ENCODE data around the gene RPL28.

Gene RPL28

DNA sequence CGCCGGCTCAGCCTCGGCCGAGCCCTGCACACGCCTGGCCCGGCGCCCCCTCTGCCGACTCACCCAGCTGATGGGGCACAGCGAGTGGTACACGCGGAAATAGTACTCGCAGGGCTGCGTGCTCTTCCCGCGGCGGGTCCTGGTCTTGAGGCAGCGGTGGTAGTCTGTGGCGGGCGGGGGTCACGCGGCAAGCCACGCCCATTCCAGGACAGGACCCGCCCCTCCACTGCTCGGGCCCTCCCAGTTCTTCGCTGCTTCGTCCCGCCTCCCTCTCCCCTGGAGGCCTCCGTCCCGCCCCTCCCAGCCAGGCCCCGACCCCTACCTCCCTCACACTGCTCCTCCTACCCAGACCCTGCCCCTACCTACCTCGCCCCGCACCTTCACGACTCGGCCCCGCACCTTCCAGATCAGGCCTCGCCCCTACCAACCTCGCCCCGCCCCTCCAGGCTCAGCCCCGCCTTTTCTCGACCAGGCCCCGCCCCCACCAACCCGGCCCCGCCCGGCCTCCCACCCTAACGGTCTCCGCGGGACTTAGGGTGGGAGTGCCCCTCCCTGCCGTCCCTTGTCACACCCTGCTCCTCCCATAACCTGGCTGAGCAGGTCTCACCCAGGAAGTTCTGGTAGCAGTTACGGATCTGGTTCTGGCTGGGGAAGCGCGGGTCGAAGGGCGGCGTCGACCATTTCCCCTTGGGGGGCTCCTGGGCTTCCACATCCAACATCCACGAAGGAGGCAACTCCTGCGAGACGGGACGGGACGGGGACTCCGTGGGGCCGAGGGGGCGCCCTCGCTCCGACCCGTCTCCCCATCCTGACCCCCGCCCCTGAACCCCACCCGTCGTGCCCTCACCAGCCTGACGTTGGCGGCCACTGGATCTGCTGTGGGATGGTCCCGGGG is 31.7 kb upstream of the RPL28 start:
- peak; percentile 45 to 66 for DNase-seq

DNA sequence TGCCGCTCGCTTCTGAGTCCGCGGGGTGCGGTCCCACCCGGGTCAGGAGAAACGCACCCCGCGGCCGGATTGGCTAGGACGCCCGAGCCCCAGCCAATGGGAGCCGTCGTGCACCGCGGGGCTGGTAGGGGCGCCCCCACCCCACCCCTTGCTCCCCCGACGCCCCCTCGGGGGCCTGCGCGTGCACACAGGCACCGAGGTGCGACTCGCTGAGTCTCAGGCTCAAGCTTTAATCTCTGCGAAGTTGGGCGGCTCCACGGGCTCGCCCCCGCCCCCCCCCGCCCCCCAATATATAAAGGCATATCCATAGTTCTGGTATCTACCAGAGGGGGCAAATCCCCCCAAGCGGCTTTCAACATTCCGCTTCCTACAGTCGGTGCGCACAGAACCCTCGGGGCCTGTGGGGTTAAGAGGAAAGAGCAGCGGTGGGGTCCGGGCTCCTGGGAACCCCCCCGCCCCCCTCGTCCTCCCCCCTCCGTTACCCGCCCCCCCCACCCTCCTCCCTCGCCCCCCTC is 31.0 kb upstream of the RPL28 start, which contains the start of gene COX6B2:
COX6B2 (minus strand) TSS at position 22 of the 515 bp plus-strand sequence. CDS start 198 bp downstream, outside the sequence.
- no peak for DNase-seq

DNA sequence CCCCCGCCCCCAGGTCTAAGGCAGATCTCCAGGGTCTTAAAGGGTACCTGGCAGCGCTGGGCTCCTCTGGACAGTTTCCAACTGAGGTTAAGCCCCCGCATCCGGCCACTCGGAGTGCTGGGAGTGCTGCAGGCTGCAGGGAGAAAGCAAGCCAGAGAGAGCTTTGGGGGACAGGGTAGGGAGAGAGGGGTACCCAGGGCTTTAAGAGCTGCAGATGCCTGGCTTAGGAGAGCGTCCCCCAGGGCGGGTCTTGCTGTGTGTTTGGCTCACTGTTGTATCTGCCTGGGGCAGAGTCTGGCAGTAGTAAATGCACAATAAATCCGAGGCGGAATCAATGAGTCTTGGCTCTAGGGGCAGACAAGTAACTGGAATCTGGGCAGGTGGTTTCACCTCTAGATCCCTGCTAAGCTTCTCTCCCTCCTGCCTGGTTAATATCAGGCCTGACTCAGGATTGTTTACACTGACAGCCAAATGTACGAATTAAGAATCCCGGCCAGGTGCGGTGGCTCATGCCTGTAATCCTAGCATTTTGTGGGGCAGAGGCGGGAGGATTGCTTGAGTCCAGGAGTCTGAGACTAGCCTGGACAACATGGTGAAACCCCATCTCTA is 30.4 kb upstream of the RPL28 start:
- DNase-seq, result no peak

DNA sequence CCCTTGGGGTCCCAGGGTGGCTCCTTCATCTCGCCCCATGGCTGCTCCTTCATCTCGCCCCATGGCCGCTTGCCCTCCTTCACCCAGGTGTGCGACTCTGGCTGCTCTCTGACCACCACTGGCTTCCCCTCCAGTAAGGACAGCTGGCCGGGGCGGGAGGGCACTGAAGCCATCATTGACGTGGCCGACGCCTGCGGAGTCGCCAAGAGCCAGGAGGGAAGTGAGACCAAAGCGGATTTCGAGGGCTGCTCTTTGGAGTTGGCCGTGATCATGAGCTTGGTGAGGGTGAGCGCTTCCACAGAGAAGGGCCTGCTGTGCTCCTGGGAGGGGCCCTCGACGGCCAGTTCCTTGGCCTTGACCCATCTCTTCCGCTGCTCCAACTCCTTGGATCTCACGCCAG is 27.2 kb upstream of the RPL28 start:
- DNase-seq, result no peak

DNA sequence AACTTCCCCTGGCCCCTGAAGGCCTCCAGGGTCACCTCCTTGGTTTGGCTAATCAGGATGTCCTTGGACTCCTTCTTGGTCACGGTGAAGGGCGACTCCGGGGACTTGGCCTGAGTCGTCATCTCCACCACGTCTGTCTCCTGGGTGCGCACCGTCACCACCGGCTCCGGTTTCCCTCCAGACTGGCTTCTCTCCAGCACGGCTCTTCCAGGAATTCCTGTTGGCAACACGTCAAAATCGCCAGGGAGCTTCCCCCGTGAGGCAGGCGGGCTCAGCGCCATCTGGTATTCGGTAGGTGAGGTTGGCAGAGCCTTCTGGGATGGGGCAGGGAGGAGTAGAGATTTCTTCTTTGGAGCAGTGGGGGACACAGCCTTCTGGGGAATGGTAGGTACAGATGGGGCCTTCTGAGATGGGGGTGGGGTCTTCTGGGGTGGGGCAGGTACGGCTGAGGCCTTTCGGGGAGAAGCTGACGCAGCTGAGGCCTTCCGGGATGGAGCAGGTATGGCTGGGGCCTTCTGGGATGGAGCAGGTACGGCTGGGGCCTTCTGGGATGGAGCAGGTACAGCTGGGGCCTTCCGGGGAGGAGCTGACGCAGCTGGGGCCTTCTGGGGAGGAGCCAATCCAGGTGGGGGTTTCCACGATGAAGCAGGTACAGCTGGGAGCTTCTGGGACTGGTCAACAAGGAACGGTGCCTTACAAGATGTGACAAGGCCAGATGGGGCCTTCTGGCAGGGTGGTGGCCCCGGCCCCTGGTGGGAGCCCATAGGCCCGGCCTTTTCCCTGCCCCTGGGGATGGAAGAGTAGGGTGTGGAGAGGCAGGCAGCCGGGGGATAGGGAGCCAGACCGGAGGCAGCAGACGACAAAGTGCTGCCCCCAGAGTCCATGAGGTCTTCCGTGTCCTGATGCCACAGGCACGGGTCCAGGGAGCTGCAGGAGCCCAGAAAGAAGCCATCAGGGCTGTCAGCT is 26.5 kb upstream of the RPL28 start:
- no peak for DNase-seq

DNA sequence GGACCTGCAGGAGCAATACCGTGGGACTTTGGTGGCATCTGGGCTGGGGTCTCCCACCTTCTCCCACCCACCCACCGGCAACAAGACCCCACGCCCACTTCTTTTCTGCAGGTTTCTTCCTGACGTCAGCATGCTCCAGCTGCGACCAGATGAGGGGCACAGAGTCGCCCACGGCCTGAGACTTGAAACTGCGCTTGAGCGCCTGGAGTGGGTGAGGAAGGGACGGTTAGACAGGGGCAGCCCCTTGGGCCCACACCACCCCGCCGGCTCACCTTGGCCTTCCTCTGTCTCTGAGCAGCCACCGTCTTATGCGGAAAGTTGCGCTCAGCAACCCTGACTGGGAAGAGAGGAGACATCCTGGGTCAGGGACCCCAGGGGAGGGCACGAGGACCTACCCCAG is 24.8 kb upstream of the RPL28 start:
- no peak for DNase-seq

DNA sequence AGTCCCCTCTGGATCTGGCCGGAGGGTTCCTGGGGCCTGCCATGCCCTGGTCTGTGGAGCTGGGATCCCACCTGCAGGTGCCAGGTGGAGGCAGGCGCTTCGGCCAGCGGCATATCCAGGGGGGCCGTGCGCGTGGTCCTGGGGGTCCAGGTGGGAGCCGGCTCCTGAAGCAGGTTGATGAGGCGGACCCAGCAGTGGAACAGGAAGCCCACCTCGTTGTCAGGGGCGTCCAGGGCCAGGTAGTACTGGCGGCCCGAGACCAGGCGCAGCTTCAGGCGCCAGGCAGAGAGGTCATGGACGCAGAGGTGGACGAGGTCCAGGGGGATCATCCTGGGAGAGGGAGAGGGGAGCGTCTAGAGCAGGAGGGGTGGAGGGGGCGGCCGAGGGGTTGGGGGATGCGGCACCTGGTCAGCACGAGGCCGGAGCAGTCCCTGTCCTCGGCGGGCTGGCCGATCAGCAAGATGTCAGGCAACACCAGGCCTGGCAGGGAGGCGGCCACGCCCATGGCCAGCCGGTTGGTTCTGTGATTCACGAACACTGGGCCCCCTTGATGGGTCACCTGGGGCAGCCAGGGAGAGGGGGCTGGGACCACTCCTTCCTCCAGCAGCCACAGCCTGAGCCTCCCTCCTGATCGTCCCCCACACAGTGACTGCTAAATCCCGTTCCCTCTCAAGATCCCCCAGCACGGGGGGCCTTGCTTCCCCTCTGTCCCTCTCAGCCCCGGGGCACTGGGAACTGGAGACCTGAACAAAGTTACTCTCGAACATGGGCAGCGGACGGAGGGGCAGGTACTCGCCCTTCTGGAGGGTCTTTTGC is 23.4 kb upstream of the RPL28 start:
- DNase-seq, result no peak

DNA sequence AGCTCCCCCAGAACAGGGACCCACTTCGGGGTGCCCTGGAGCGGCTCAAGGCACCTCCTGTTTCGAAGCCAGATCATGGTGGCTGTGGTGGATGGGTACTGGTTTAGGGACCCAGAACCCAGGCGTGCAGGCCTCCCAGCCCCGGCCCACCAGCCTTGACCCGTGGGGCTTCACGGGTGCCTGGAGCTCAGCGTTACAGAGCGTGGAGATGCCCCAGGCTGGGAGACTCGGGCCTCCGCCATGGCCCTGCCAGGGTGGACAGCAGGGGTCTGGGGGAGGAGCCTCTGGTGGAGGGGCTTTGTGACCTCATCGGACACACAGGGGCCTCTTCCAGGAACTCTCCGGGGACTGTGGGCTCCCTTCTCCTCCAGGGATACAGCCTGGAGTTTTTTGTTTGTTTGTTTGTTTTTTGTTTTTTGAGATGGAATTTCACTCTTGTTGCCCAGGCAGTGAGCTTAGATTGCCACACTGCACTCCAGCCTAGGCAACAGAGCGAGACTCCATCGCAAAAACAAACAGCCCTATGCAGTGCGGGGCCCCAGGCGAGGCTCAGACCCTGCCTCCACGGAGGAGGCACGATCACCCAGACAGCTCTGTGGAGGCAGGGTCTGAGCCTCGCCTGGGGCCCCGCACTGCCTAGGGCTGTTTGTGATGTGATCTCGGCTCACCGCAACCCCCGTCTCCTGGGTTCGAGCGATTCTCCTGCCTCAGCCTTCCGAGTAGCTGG is 22.6 kb upstream of the RPL28 start, which contains the start of gene GARIN5B:
GARIN5B (minus strand) TSS at position 271 of the 727 bp plus-strand sequence; CDS start at position 77, 194 bp downstream.
- DNase-seq, result no peak

DNA sequence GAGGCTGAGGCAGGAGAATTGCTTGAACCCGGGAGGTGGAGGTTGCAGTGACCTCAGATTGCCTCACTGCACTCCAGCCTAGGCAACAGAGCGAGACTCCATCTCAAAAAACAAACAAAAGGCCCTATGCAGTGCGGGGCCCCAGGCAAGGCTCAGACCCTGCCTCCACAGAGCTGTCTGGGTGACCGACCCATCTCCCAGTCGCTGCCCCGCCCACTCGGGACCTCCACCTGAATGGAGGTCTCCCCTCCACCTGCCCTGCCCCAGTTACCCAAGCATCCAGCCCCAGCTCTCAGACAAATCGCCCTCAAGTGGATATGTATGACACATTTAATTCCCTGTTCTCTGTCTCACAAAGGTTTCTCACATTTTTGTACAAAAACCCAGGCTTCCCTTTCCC is 20.5 kb upstream of the RPL28 start:
- DNase-seq, result no peak

DNA sequence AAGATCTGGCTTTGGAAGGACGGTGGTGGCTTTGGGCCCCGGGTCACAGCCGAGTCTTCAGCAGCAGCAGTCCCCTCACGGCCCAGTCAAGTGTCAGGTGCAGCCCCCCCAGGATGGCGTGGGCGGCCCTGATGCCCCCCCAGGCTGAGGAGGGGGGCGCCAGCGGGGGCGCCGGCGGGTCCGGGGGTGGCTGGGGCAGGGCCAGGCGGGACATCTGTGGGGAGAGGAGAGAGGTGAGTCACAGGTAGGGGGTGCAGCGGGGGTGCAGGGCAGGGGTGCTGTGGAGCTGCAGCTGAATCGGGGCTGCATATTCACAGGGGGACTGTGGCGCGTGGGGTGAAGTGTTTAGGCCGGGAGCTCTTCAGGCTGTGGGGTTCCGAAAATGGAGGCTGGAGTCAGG is 19.8 kb upstream of the RPL28 start:
- no peak for DNase-seq

DNA sequence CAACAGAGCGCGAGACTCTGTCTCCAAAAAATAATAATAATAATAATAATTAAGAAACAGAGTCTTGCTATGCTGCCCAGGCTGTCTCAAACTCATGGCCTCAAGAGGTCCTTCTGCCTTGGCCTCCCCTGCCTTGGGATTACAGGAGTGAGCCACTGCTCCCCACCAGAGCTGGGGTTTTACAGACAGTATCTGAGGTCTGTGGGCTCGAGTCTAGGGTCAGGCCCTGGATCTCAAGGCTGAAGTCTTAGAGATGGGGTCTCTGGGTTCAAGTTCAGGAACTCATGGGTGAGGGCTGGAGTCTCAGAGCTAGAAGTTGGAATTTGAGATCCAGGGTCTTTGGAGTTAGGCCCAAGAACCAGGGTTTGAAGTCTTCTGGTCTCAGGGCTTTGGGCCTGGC is 18.9 kb upstream of the RPL28 start:
- no peak for DNase-seq

DNA sequence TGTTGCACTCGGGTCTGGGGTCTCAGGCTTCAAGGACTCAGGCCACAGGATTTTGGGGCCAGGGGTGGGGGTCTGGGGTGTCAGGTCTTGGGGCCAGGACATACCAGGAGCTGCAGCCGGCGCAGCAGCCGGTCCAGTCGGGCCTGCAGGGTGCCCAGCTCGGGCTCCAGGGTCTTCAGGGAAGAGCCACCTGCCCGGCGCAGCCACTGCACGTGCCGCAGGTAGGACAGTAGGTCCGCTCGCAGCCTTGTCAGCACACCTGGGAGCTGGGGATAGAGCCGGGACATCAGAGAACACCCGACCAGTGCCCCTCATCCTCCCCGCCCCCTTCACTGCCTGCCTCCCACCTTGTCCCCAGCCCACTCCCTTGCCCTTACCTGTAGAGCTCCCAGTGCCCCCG is 17.6 kb upstream of the RPL28 start:
- DNase-seq, result no peak

DNA sequence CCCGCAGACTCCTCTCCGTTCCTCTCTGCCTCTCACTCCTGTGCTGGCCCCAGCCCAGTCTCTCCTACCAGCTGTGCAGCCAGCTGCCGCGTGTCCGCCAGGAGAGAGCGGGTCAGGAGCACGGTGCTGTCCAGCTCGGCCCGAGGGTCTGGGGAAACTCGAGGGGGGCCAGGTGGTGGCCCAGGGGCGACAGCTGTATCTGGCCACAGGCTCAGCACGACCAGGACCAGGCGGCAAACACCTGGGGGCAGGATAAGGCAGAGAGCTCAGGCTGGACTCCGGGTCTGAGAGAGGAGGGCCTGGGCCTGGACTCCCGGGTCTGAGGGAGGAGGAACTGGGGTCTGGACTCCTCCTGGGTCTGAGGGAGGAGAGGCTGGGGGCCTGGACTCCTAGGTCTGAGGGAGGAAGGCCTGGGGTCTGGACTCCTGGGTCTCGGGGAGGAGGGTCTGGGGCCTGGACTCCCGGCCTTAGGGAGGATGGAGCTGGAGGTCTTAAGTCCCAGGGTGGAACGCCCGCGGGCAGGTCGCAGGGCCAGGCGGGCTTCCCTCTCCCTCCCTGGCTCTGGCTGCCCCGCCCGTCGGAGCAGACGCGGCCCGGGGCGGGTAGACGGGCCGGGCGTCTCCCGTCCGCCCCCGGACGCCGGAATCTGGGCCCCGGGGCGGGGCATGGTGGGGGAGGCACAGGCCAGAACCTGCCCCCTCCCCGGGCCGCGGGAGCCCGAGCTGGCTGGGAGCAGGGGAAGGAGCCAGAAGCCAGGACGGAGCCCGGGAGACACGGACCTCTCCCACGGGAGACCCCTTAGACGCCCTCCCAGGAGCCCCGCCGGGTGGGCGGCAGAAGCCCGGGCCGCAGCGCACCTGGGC is 16.8 kb upstream of the RPL28 start:
- no peak for DNase-seq

DNA sequence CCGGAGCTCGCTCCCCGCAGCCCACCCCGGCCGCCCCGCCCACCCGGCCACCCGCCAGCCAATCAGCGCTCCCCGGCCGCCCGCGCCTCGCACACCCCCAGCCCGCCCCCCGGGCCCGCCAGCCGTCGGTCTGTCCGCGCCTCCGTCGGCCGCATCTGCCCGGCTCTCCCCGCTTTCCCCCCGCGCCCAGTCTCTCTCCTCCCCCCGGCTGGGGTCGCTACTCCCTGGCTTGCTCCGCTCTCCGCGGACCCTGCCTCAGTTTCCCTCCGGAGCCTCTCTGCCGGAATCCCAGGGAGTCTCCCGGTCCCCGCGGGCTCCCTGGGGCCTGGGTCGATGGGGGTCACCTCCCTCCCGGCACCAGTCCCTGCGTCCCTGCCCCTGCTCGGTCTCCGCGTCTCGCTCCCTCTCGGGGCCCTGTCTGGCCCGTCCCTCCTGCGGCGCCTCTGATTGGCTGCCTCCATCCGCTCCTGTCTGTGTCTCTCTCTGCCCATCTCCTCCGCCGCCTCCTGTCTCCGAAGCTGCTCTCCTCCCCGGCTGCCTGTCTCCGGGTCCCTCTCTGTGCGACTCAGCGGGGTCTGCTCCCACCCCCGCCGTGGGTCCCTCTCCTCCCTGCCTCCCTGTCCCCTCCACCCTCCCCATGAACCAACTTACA is 16.0 kb upstream of the RPL28 start:
- no peak for DNase-seq

DNA sequence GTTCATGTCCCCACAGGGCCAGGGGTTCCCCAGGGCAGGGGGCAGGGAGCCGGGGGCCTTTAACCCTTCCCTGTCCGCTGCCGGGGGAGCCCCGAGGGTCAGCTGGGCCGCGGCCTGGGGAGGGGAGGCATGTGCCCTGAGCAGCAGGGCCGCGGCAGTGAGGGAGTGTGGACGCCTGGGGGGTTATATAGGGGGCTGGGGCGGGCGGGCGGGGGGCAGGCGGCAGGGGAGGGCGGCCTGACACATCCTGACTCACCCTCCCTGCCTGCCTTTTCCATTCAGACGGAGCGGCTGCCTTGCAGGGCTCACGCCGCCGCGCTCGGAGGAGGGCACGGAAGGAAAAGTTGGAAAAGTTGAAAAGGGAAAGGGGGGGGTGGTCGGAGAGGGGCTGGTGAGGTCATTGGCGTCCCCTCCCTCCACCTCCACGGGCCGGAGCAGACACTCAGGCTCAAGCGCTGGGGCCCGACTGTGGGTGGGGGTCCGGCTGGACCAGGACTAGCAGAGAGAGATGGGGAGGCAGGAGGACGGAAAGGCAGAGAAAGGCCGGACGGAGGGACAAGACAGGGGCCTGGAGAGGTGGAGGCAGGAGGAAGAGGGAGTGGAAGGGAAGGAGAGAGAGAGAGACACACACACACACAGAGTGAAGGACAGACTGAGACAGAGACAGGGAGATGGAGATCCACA is 15.3 kb upstream of the RPL28 start, which contains the start of gene IL11:
IL11 (minus strand) TSS at position 159 of the 684 bp plus-strand sequence; CDS start at position 6, 153 bp downstream.
- DNase-seq, result no peak

DNA sequence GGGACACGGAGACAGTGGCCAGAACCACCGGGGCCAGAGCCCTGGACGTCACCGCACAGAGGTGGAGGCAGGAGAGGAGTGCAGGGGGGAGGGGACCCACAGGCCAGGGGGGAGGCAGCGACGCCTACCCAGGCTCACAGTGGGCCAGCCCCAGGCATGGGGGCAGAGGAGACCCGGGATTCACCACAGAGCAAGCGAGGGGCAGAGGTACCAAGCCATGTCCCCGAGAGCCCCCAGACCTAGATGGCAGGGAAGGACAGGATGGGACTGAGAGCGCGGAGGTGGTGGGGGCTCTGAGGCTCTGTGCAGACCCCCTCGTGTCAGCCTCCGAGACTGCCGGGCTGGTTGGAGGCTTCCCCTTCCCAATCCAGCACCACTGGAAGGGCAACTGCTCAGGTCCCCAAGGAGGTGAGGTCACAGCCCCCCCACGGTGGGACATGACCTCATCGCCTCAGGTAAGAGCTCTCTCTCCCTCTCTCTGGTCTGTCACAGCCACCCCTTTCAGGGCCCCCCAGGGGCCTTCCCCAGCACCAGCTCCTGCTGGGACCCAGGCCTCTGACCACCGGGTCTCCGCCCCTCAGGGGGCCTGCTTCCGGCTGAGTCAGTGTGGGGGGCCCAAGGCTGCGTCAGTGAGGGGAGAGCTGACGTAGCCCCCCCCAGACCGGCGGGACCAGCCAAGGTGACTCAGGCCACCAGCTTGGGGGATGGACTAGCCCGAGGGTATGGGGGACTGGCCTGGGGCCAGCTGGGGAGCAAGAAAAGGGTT is 13.2 kb upstream of the RPL28 start:
- no peak for DNase-seq

DNA sequence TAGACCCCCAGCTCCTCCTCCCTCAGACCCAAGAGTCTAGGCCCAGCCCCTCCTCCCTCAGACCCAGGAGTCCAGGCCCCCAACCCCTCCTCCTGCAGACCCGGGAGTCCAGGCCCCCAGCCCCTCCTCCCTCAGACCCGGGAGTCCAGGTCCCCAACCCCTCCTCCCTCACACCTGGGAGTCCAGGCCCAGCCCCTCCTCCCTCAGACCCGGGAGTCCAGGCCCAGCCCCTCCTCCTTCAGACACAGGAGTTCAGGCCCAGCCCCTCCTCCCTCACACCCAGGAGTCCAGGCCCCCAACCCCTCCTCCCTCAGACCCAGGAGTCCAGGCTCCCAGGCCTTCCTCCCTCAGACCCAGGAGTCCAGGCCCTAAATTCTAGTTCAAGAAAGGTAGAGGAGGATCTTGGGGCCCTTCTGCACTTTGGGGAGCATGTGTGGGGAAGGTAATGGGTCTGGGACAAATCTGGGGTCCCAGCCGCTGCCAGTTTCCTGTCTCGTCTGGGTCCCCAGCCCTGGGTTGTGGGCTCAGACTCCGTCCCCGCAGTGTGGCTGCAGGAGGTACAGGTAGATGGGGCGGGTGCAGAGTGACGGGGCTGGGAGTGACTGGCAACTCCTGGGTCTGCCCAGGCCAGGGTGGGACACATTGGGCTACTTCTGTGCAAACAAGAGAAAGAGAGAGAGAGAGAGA is 12.3 kb upstream of the RPL28 start:
- DNase-seq, result no peak
